ENCODE results near the gene ASTL.

The ASTL gene

GRCh38 chr2:96138179-96139145, at the start of gene ASTL:
Gene ASTL (minus strand): TSS chr2:96138502. CDS start chr2:96138436, 66 bp downstream.
- TF ChIP-seq CTCF (conservative IDR thresholded peaks at IDR 0.05; ENCODE audit: control insufficient read depth, insufficient read depth, low read depth, low read length) = peak; percentile 51
- DNase-seq (ENCODE audit: low read depth) = peak; percentile 11
- no peak within 1 kb of the TSS for H3K4me3 ChIP-seq (ENCODE audit: control insufficient read depth, low read depth, low read length)

- DNase-seq (ENCODE audit: low read depth) = no peak
- no peak for TF ChIP-seq CTCF (conservative IDR thresholded peaks at IDR 0.05; ENCODE audit: control insufficient read depth, insufficient read depth, low read depth, low read length)
- no peak overlapping the region for H3K4me3 ChIP-seq (ENCODE audit: control insufficient read depth, low read depth, low read length)
Observed at GRCh38 chr2:96186562-96186961, 48.3 kb upstream of the ASTL start.

GRCh38 chr2:96185516-96185915, 47.2 kb upstream of the ASTL start:
- DNase-seq (ENCODE audit: low read depth) = no peak
- H3K4me3 ChIP-seq (ENCODE audit: control insufficient read depth, low read depth, low read length) = no peak overlapping the region
- no peak for TF ChIP-seq CTCF (conservative IDR thresholded peaks at IDR 0.05; ENCODE audit: control insufficient read depth, insufficient read depth, low read depth, low read length)

- H3K4me3 ChIP-seq (ENCODE audit: control insufficient read depth, low read depth, low read length) = no peak overlapping the region
- no peak for DNase-seq (ENCODE audit: low read depth)
- no peak for TF ChIP-seq CTCF (conservative IDR thresholded peaks at IDR 0.05; ENCODE audit: control insufficient read depth, insufficient read depth, low read depth, low read length)
Observed at GRCh38 chr2:96184989-96185388, 46.7 kb upstream of the ASTL start.

- no peak for DNase-seq (ENCODE audit: low read depth)
Observed at GRCh38 chr2:96184188-96184587, 45.9 kb upstream of the ASTL start.

DNA sequence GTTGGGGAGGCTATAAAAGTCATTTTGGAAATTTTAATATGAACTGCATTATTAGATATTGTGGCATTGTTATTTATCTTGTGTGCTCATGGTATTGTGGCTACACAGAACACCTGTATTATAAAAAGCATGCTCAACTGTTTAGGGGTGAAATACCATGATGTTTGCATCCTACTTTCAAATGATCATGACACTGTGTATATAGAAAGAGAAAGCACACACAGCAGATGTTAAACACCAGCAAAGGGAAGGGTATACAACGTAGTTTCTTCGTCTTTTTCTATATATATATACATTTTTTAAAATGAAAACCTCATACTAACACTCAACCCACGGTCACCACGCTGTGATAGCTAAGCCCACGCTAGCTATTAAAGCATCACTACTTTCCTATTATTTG, 43.2 kb upstream of the ASTL start:
- no peak overlapping the region for H3K4me3 ChIP-seq (ENCODE audit: control insufficient read depth, low read depth, low read length)
- no peak for TF ChIP-seq CTCF (conservative IDR thresholded peaks at IDR 0.05; ENCODE audit: control insufficient read depth, insufficient read depth, low read depth, low read length)

More at GRCh38 chr2:96184188-96184587, 45.9 kb upstream of the ASTL start:
- TF ChIP-seq CTCF (conservative IDR thresholded peaks at IDR 0.05; ENCODE audit: control insufficient read depth, insufficient read depth, low read depth, low read length) = no peak
- H3K4me3 ChIP-seq (ENCODE audit: control insufficient read depth, low read depth, low read length) = no peak overlapping the region

More for the DNA sequence above, 43.2 kb upstream of the ASTL start:
- no peak for DNase-seq (ENCODE audit: low read depth)
